HG03439 (cell line): Measurements from ENCODE around the gene PPP1R13B.

Source experiments
- ATAC-seq: cut with Tn5 transposase; IDR thresholded peaks from one replicate; pipeline ENCODE4 v1.9.1; 2021; ENCODE audit warnings: mild to moderate bottlenecking, moderate library complexity; ENCODE audit not compliant: unreplicated experiment

Gene PPP1R13B

DNA sequence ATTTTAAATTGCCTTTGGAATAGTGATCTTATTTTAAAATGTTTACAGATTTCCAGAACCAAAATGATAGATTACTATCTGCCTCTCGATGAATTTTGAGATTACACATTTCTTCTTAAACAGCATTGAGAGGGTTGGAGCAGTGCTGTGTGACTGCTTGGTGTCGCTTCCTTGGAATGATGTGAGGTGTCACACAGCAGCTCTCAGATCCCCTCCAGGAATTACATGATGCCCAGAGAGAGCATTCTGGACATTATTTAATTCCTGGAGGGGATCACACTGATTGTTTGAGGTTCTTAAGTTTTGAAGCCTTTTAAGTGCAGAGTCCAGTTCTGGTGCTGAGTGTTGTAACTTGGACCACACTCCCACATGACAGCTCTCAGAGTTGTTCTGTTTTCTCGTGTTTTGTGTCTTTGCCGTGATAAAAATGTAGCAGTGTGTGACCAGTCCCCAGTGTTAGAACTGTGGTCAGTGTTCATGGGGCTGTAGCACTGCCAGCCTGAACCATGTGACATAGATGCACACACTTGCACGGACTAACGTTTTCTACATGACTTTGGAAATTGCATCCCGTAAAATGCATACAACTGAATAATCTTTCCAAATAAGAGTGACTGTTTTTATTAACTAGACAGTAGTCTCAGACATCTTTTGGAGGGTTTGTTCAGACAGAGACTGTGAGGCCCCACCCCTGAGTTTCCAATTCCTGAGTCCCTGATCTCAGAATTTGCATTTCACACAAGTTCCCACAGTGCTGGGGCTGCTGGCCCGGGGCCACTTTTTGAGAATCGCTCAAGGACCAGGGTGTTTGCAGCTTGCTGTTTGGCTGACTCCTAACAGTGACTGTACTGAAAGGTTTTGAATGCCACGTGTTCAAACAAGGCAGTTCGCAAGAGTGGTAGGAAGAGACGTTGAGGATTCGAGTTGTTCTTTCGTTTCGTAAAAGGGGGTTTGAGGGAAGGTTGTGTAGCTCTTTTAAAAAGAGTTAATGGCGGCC is 158.2 kb downstream of the PPP1R13B start:
- ATAC-seq, result no peak

GRCh38 chr14:103688441-103688840 is 158.9 kb downstream of the PPP1R13B start:
- no peak for ATAC-seq

DNA sequence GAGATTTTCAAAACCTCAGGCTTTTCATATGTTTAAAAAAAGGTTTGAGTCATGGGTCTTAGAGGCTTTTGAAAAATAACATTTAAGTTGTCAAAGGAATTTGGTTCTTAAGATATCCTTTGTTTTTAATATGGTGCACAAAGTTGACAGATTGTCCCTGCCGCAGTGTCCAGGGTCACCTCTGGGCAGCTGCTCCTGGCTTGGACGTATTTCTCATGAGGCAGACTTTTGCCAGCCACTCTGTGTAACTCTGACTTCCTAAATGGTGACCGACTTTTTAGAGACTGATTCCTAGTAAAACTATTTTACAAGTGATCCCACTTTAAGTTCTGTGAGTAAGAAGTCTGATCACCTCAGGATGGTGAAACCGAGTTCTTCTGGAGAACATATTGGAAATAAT is 159.7 kb downstream of the PPP1R13B start:
- ATAC-seq, result no peak

DNA sequence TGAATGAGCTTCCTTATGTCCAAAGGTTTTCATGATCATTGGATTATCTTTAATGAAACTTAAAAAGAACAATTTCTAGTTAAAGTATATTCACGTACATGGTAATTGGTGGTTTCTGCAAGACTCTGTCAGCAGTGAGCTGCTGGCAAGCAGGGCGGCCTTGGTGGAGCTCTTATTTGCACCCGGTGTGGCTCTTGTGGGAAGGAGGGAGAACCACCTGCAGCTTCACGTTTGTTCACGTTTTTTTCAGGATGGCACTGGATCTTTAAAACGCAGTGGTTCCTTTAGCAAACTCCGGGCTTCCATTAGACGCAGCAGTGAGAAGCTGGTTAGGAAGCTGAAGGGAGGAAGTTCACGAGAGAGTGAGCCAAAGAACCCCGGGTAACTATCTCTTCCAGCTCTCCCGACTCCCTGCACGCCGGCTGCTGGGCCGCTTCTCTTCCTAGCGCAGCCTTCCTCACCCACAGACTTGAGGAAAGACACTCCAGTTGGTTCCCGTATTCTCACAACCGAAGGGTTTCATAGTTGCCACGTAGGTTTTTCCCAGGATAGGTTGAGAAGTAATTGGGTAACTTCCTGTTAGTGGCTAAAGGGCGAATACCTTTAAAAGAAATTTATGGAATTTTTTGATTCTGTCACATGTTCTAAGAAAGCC is 160.4 kb downstream of the PPP1R13B start:
- no peak for ATAC-seq

DNA sequence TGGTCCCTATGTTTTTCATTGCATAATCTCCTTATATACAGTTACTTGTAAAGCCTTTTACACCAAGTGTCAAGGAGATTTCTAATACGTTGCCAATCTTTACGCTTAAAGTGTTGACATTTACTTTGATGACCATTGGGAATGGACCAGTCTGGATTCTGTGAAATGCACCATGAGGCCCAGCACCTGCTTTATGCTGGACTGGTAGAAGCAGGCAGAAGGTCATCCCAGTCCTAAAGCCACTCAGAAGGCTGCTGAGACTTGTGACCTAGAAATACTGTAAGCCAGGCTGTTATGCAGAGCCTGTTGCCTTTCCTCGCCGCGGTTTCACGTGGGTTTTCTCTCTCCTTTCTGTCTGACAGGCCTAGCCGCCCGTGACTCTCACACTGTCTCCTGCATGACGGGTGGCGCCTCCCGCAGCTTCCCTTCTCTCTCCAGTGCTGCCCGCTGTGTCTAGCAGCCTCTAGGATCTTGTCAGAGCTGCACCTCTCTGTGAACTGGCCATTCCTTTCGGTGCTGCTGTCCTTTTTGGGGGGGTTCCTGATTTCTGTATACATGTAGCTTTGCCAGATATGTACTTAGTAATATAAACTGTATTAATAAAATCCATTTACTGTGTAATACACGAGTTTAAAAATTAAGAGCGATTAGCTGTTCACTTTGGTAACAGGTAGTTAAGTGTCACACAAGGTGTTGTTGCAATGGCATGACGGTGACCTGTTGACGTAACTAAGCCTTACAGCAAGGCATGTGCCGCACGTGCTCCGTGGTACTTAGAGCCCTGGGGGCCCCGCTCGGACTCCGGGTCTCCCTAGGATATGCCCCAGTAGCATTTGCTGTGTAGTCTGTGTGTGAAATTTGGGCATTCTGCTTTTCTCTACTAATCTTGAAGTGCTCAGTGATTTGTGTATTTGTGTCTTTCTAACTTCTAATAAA is 161.8 kb downstream of the PPP1R13B start:
- ATAC-seq, result no peak

DNA sequence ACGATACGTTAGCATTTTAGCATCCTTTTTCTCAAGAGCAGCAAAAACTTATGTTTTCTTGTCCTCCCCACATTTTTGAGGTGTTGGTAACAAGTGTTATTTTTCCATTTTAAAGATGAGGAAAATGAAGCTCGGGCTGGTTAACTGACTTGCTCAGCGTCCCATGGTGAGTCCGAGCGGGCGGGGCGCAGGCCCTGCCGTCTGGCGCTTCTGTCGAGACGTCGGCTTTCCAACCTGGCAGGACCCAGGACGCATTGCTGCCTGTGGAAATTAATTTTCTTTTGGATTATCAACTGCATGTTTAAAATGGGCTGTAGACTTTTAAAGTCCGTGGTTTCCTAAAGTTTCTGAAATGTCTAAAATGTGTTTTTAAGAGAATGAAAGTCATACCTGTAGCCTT is 162.5 kb downstream of the PPP1R13B start:
- ATAC-seq, result no peak

DNA sequence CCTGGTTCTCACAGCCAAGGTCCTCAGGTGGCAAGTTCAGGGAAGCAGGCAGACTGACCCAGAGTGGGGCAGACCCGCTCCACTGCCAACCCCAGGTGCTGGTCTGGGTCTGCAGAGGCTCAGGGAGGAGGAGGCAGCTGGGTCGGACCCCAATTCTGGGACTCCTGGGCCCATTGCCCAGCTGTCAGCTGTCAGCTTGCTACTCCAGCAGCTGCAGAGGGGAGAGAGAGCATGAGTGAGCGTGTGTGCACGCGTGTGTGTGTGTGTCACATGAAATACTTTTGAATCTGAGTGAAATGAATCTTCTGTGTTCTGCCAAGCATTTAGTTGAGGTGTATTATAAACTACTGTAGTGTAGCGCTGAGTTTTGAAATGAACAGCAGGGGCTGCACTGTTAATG is 162.9 kb downstream of the PPP1R13B start:
- ATAC-seq, result no peak
